ENCODE results near the gene POU6F2. TPM values are rescaled to one million over a fixed set of nuclear protein-coding genes. Genes with fewer than 3 reads are reported as not detected.

Gene POU6F2
- total RNA-seq, 3 donors from 2014 or later: under 0.01 TPM; not detected in 2

GRCh38 chr7:39504963-39505362, 527.3 kb downstream of the POU6F2 start:
- H3K27ac ChIP-seq: no peak overlapping the region
- no peak for DNase-seq (ENCODE audit: low spot score in 2 of 2)
- H3K4me1 ChIP-seq: no peaks in the 10 kb centered on the region
- no peaks in the 10 kb centered on the region for H3K27me3 ChIP-seq
- no peak for TF ChIP-seq POLR2A (IDR thresholded peaks at IDR 0.05)
- TF ChIP-seq POLR2AphosphoS5 (IDR thresholded peaks at IDR 0.05): no peak
- no peak for TF ChIP-seq CTCF (IDR thresholded peaks at IDR 0.05)
- intact Hi-C loops (cut with DNase I; ENCODE audit: low total_unique reads): no loop called here
- no peaks in the 10 kb centered on the region for H3K36me3 ChIP-seq
- no peak overlapping the region for H3K4me3 ChIP-seq
- H3K9me3 ChIP-seq: no peaks in the 10 kb centered on the region

DNA sequence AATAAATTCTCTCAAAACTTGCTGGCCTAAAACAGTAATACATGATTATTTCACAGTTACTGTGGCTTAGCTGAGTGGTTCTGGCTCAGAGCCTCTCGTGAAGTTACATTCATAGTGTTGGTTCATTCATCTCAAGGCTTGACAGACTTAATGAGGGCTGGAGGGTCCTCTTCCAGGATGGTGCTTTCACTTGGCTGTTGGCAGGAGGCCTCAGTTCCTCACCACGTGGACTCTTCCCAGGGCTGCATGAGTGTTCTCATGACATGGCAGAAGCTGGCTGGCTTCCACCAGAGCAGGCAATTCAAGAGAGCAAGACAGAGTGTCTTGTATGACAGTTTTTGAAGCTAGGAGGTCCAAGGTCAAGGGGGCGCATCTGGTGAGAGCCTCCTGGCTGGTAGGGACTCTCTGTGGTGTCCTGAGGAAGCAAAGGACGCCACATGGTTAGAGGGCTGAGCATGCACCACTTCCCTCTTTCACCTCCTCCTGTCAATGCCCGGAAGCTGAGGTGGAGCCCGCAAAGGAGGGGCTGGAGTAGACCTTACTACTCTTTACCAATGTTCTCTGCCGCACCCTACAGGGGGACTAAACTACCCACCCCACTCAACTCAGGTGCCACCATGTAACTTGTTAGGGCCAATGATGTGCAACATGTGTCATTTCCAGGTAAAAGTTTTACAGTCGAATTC, 530.3 kb downstream of the POU6F2 start:
- no peak for DNase-seq (ENCODE audit: low spot score in 2 of 2)
- intact Hi-C loops (cut with DNase I; ENCODE audit: low total_unique reads): no loop called here

DNA sequence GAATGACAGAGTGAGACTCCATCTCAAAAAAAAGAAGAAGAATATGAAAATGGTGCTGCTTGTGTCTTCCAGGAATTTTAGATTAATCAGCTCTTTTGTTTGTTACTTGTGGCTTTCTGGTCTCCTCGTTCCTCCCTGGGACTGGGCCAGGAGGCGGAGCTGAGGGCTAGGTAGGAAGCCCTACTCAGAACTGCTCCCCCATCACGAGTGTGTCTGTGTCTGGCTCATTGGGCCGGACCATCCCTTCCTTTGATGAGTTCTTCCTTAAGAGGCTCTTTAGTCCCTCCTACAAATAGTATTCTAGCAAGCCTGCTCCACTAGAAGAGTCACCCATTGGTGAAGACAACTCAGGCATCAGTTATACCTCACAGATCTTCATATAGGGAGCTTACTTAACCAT, 531.7 kb downstream of the POU6F2 start:
- H3K27ac ChIP-seq: no peak overlapping the region
- no peak overlapping the region for H3K4me3 ChIP-seq
- H3K9me3 ChIP-seq: no peaks in the 10 kb centered on the region
- DNase-seq (ENCODE audit: low spot score in 2 of 2): no peak
- H3K36me3 ChIP-seq: no peaks in the 10 kb centered on the region
- no peak for TF ChIP-seq POLR2A (IDR thresholded peaks at IDR 0.05)
- no peak for TF ChIP-seq POLR2AphosphoS5 (IDR thresholded peaks at IDR 0.05)
- TF ChIP-seq CTCF (IDR thresholded peaks at IDR 0.05): no peak
- intact Hi-C loops (cut with DNase I; ENCODE audit: low total_unique reads): no loop called here
- H3K4me1 ChIP-seq: no peaks in the 10 kb centered on the region
- no peaks in the 10 kb centered on the region for H3K27me3 ChIP-seq

More for the DNA sequence above, 530.3 kb downstream of the POU6F2 start:
- Histone ChIP-seq H3K27me3 (no peaks in the 10 kb centered on the region), H3K4me1 (no peaks in the 10 kb centered on the region), H3K9me3 (no peaks in the 10 kb centered on the region), H3K4me3 (no peak overlapping the region), H3K36me3 (no peaks in the 10 kb centered on the region), H3K27ac (no peak overlapping the region)
- TF ChIP-seq CTCF (IDR thresholded peaks at IDR 0.05): no peak
- no peak for TF ChIP-seq POLR2A (IDR thresholded peaks at IDR 0.05)
- no peak for TF ChIP-seq POLR2AphosphoS5 (IDR thresholded peaks at IDR 0.05)

GRCh38 chr7:39509912-39510311, 532.2 kb downstream of the POU6F2 start:
- H3K27ac ChIP-seq: no peak overlapping the region
- intact Hi-C loops (cut with DNase I; ENCODE audit: low total_unique reads): no loop called here
- H3K4me3 ChIP-seq: no peak overlapping the region
- H3K27me3 ChIP-seq: no peaks in the 10 kb centered on the region
- no peaks in the 10 kb centered on the region for H3K36me3 ChIP-seq
- TF ChIP-seq POLR2AphosphoS5 (IDR thresholded peaks at IDR 0.05) (no peak), POLR2A (IDR thresholded peaks at IDR 0.05) (no peak)
- no peak for DNase-seq (ENCODE audit: low spot score in 2 of 2)
- no peaks in the 10 kb centered on the region for H3K9me3 ChIP-seq
- H3K4me1 ChIP-seq: no peaks in the 10 kb centered on the region

DNA sequence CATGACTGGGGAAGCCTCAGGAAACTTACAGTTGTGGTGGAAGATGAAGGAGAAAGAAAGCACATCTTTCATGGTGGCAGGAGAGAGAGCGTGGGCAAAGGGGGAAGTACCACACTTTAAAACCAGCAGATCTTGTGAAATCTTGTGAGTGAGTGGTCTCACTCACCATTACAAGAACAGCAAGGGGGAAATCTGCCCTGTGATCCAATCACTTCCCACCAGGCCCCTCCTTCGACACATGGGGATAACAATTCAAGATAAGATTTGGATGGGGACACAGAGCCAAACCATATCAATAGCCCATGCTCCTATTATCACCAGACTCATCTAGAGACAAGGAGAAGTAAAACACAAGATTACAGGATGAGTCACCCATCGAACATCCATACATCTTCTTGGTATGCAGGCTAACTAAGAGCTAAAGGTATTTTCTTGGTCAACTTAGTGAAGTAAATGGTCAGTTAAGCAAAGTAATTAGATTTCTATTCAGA, 533.2 kb downstream of the POU6F2 start:
- H3K27ac ChIP-seq: no peak overlapping the region
- H3K4me1 ChIP-seq: no peaks in the 10 kb centered on the region
- no peaks in the 10 kb centered on the region for H3K9me3 ChIP-seq
- H3K4me3 ChIP-seq: no peak overlapping the region
- TF ChIP-seq POLR2A (IDR thresholded peaks at IDR 0.05): no peak
- no peak for TF ChIP-seq POLR2AphosphoS5 (IDR thresholded peaks at IDR 0.05)
- no peak for TF ChIP-seq CTCF (IDR thresholded peaks at IDR 0.05)
- intact Hi-C loops (cut with DNase I; ENCODE audit: low total_unique reads): no loop called here
- no peak for DNase-seq (ENCODE audit: low spot score in 2 of 2)
- no peaks in the 10 kb centered on the region for H3K36me3 ChIP-seq
- no peaks in the 10 kb centered on the region for H3K27me3 ChIP-seq

Measured in breast epithelium (tissue), 4 donors.